ENCODE data around the gene ULBP3. TPM values are rescaled to one million over a fixed set of nuclear protein-coding genes. Genes with fewer than 3 reads are reported as not detected.
"Not testable (repeated sequence)": the region's sequence is repeated elsewhere in the genome, so short reads cannot be mapped to it uniquely, and the experiment has no call there.

ULBP3 gene
- total RNA-seq, 4 donors from 2014 or later = 2.4 to 31.7 (median 16.5) TPM

- Histone ChIP-seq H3K27ac (no peak overlapping the region), H3K9me3 (no peaks in the 10 kb centered on the region), H3K4me1 (peaks cover 0 to 12% of the 10 kb centered on the region in 2 donors), H3K27me3 (no peaks in the 10 kb centered on the region), H3K36me3 (no peaks in the 10 kb centered on the region), H3K4me3 (replicated peaks in 1 of 3) (no peak overlapping the region)
- TF ChIP-seq, protein P1, sequence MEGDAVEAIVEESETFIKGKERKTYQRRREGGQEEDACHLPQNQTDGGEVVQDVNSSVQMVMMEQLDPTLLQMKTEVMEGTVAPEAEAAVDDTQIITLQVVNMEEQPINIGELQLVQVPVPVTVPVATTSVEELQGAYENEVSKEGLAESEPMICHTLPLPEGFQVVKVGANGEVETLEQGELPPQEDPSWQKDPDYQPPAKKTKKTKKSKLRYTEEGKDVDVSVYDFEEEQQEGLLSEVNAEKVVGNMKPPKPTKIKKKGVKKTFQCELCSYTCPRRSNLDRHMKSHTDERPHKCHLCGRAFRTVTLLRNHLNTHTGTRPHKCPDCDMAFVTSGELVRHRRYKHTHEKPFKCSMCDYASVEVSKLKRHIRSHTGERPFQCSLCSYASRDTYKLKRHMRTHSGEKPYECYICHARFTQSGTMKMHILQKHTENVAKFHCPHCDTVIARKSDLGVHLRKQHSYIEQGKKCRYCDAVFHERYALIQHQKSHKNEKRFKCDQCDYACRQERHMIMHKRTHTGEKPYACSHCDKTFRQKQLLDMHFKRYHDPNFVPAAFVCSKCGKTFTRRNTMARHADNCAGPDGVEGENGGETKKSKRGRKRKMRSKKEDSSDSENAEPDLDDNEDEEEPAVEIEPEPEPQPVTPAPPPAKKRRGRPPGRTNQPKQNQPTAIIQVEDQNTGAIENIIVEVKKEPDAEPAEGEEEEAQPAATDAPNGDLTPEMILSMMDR (IDR thresholded peaks at IDR 0.05) = no peak
- no peak for TF ChIP-seq POLR2A (IDR thresholded peaks at IDR 0.05)
- whole genome bisulfite sequencing, 2 donors = 88 to 89% methylated on average over 6 of the region's 6 CpGs
- no peak for DNase-seq
- intact Hi-C loops (cut with DNase I) = no loop called here
Measured at GRCh38 chr6:150027806-150028565, 40.9 kb downstream of the ULBP3 start.

DNA sequence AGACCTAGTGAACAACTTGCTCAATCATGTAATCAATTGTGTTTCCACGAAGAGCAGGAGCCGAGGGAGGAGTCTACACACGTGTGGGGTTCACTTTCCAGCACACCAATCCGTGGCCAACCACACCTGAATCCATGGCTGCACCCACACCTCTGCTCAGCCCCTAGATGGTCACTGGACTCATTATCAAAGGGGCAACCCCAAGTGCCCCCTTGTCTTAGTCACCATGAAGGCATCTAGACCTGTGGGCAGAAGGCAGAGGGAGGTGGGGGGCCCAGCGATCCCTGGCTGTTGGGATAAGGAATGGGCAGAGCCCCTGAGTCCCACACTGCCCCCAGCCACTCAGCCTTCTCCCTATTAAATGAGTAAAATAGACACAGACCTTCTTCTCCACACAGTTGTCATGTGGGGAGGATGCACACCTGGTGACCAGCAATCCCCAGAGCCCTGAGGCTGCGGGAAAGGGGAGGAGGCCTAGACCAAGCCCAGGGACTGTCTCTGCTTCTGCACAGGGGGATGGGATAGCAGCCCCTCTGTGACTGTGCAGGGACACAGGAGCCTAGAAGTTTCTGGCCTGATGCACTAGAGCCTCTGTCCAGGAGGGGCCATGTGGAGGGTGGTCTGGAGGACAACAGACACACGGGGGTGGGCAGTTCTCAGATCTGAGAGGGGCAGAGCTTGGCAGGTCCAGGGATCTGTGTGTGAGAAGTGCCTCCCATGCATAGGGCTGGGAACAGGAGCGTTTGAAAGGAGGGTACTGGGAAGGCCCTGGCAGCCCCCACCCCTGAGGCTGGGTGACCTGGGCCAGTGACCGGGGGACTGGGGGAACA lies 41.7 kb downstream of the ULBP3 start:
- no peak overlapping the region for H3K4me3 ChIP-seq (replicated peaks in 1 of 3)
- TF ChIP-seq, protein P1 (IDR thresholded peaks at IDR 0.05) = no peak
- no peak for TF ChIP-seq POLR2A (IDR thresholded peaks at IDR 0.05)
- H3K4me1 ChIP-seq = peaks cover 0 to 12% of the 10 kb centered on the region in 2 donors
- no peak overlapping the region for H3K27ac ChIP-seq
- no peaks in the 10 kb centered on the region for H3K9me3 ChIP-seq
- no peak for DNase-seq
- no peaks in the 10 kb centered on the region for H3K27me3 ChIP-seq
- WGBS, 2 donors = 90 to 91% methylated on average over 8 to 9 of the region's 9 CpGs
- intact Hi-C loops (cut with DNase I) = no loop called here
- H3K36me3 ChIP-seq = no peaks in the 10 kb centered on the region

- peak; percentile 63 to 68 for DNase-seq
- Histone ChIP-seq H3K27ac (no peak within 1 kb of the TSS), H3K27me3 (no peaks in the 10 kb centered on the region), H3K36me3 (no peaks in the 10 kb centered on the region), H3K4me3 (replicated peaks in 1 of 3) (peak within 1 kb of the TSS in 1 of 3 donors; percentile 8), H3K4me1 (peaks cover 0 to 12% of the 10 kb centered on the region in 2 donors), H3K9me3 (no peaks in the 10 kb centered on the region)
- intact Hi-C loops (cut with DNase I) = no loop called here
- 9 to 20% methylated on average over 30 to 36 of the region's 36 CpGs for WGBS, 2 donors
- TF ChIP-seq, protein P1 (IDR thresholded peaks at IDR 0.05) = no peak
Measured at GRCh38 chr6:150025201-150025917, 43.6 kb downstream of the ULBP3 start, which contains the start of gene RAET1L. Gene RAET1L (minus strand): TSS chr6:150025532. CDS start chr6:150025471, 61 bp downstream.

DNA sequence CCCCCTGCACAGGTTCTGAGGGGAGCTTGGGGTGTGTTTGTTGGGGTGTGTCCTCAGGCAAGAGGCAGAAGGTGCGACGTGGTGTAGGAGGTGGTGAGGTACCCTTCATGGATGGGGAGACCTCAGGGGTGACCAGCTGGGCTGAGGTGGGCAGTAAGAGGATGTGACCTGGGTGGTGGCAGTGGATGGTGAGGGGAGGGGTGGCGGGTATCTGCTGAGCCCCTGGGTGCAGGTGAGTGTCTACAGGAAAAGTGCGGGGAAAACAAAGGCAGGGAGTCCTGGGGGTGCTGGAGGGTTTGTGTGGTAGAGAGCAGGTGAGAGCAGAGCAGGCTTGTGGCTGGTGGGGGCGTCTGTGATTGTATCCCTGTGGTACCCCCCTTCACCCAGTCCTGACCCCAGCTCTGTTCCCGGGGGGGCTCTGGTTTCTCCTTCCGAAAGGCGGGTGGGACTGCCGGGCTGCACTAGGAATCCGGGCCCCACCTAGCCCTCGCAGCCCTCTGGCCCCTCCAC lies 44.2 kb downstream of the ULBP3 start:
- no peak overlapping the region for H3K27ac ChIP-seq
- 58 to 66% methylated on average over 11 of the region's 11 CpGs for WGBS, 2 donors
- intact Hi-C loops (cut with DNase I) = no loop called here
- peak overlapping the region in 1 of 3 donors; percentile 8 for H3K4me3 ChIP-seq (replicated peaks in 1 of 3)
- TF ChIP-seq POLR2A (IDR thresholded peaks at IDR 0.05) = no peak
- H3K27me3 ChIP-seq = no peaks in the 10 kb centered on the region
- H3K4me1 ChIP-seq = peaks cover 0 to 12% of the 10 kb centered on the region in 2 donors
- no peaks in the 10 kb centered on the region for H3K9me3 ChIP-seq
- no peaks in the 10 kb centered on the region for H3K36me3 ChIP-seq
- DNase-seq = no peak

- whole genome bisulfite sequencing, 2 donors = 100% methylated on average over 1 of the region's 2 CpGs; no CpG with 5 or more reads in 1 of the 2 donors
- H3K27me3 ChIP-seq; DNase-seq; H3K9me3 ChIP-seq; H3K4me3 ChIP-seq (replicated peaks in 1 of 3); H3K36me3 ChIP-seq; intact Hi-C loops (cut with DNase I); H3K27ac ChIP-seq: not testable (repeated sequence)
- peaks cover 0 to 12% of the 10 kb centered on the region in 2 donors for H3K4me1 ChIP-seq
Measured at GRCh38 chr6:150024021-150024420, 44.9 kb downstream of the ULBP3 start.

DNA sequence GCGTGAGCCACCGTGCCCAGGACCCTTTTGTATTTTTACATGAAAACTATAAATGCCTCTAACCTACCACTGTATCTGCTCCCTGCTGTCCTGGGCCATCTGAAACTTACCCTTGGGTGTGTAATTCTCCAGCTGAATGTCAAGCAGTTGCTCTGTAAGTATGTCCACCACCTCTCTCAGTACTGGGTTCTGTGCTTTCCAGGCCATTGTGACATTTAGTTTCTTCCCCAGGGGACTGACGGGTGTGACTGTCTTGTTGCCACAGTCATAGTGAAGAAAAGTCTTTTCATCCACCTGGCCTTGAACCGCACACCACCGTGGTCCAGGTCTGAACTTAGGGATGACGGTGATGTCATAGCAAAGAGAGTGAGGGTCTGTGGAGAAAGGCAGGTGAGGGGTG lies 47.1 kb downstream of the ULBP3 start:
- H3K27me3 ChIP-seq; intact Hi-C loops (cut with DNase I); H3K36me3 ChIP-seq: not testable (repeated sequence)

More for the DNA sequence above, 47.1 kb downstream of the ULBP3 start:
- H3K4me1 ChIP-seq = peaks cover 0 to 12% of the 10 kb centered on the region in 2 donors
- not testable (repeated sequence) for H3K9me3 ChIP-seq; DNase-seq; H3K4me3 ChIP-seq (replicated peaks in 1 of 3); H3K27ac ChIP-seq
- 86 to 91% methylated on average over 2 of the region's 6 CpGs for WGBS, 2 donors
